ENCODE measurements around the gene CCDC70.

DNA sequence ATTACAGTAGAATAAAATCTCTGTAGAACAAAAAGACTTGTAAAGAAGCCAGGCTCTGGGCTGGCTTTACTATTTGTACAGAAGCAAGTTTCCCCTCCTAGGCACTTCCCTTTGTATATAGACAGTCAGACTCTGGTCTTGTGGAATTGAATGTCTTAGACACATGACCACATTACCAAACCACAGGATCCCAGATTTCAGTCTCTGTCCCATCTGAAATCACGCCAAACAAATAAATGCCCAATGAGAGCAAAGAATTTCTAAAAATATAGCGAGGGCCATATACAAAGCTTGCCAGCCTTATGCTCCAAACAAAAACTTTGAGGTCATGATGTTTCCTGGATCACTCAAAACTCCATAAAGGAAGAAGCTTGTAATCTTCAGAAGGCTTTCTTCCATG lies 23.9 kb downstream of the CCDC70 start:
- TF ChIP-seq, protein P1, sequence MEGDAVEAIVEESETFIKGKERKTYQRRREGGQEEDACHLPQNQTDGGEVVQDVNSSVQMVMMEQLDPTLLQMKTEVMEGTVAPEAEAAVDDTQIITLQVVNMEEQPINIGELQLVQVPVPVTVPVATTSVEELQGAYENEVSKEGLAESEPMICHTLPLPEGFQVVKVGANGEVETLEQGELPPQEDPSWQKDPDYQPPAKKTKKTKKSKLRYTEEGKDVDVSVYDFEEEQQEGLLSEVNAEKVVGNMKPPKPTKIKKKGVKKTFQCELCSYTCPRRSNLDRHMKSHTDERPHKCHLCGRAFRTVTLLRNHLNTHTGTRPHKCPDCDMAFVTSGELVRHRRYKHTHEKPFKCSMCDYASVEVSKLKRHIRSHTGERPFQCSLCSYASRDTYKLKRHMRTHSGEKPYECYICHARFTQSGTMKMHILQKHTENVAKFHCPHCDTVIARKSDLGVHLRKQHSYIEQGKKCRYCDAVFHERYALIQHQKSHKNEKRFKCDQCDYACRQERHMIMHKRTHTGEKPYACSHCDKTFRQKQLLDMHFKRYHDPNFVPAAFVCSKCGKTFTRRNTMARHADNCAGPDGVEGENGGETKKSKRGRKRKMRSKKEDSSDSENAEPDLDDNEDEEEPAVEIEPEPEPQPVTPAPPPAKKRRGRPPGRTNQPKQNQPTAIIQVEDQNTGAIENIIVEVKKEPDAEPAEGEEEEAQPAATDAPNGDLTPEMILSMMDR (IDR thresholded peaks at IDR 0.05; ENCODE audit: low read length) = no peak
- no peak for TF ChIP-seq EZH2 (optimal IDR thresholded peaks at IDR 0.05; ENCODE audit: low read depth, low read length)
